NCI-H2171 treated with DMSO at 0.1 percent for 48 hours (cell line): ENCODE measurements around the gene HLA-C.
"Not testable (repeated sequence)": the region's sequence is repeated elsewhere in the genome, so short reads cannot be mapped to it uniquely, and the experiment has no call there.

Experiments used
- DNase-seq: peaks from one replicate; lab custom pipeline; 2025; lab: John Stamatoyannopoulos, UW

Gene HLA-C

DNA sequence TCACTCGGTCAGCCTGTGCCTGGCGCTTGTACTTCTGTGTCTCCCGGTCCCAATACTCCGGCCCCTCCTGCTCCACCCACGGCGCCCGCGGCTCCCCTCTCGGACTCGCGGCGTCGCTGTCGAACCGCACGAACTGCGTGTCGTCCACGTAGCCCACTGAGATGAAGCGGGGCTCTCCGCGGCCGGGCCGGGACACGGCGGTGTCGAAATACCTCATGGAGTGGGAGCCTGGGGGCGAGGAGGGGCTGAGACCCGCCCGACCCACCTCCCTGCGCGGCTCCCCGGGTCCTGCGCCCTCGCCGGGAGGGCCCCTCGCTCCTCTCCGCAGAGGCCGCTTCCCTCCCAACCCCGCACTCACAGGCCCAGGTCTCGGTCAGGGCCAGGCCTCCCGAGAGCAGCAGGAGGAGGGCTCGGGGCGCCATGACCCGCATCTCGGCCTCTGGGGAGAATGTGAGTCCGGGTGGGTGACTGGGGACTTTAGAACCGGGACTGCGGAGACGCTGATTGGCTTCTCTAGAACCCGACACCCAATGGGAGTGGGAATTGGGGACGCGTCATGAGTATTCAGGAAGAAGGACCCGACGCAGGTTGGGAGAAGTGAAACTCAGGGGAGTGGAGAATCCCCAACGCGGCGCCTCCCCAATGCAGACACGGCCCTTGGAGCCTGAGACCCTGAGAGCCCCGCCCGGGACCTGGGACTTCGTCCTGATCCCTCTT lies at the start of gene HLA-C:
Gene HLA-C, minus strand, starts transcription at position 452 of the 717 bp plus-strand sequence. Its CDS starts 21 bp downstream, at position 431.
- DNase-seq: peak; percentile 54

DNA sequence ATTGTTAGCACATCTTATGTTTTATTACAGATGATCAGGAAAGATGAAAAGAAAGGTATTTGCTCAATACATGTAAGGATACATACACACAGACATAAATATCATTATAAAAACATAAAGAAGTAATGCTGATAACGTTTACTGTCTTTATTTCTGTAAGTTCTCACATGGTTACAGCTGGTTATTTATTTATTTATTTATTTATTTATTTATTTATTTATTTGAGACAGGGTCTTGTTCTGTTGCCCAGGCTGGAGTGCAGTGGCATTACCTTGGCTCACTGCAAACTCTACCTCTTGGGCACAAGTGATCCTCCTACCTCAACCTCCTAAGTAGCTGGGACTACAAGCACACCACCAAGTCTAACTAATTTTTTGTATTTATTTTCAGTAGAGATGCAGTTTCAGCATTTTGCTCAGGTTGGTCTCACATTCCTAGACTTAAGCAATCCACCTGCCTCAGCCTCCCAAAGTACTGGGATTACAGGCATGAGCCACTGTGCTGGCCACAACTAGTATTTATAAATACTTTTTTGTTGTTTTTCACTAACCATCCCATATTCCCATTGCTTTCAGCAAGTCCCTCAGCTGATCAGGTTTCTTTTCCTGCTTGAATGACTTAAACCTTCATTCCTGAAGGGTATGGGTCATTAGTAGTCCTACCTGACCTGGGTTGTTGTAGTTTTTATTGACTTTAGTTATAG lies 49.3 kb upstream of the HLA-C start:
- DNase-seq: no peak

DNA sequence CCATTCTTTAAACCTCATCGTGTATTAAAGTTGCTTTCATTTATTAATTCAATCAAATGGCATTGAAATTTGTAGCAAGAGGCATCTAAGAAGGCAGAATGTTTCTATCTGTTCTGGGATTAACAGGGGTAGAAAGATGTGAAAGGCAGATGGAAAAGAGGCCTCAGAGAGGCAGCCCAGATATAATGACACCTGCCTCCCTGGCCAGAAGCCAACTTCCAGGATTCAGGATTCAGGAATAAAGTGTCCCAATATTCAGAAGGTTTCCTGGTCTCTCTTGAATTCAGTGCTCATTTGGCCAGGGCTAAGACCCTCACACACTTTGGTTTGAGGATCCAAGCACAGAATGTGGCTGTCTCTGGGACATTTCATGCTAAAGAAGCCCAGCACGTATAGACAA lies 45.1 kb upstream of the HLA-C start:
- DNase-seq: peak; percentile 24

DNA sequence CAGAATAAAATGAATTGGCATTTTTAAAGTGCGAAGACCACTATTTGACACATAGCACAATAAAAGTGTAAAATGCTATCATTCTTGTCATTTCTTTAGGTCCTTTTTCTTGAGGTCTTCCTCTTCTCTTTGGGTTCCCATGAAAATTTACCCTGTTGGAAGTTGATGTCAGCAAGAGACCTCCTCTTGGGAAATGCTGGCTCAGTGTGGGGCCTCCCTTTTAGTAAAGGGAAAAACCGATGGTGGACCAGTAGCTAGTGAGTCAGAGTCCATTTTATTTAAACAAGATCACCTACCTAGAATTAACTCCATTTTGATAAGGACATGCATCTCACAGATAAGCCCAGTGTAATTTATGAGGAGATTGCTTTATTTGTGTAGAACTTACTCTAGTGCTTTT lies 37.7 kb upstream of the HLA-C start:
- no peak for DNase-seq

DNA sequence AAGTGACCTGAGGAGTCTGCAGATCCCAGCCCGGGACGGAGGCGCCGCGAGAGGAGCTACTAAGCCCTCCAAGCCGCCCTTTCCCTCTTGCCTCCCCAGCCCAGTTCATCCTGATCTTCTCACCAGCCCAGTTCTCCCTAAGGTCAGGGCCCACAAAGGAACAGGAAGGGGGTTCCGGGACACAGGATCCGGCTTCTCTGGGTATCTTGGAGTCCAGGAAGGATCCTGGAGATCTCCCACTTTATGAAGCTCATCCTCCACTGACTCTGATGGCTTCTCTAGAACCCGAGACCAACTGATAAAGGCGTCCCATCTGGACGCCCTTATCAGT lies 36.9 kb upstream of the HLA-C start:
- DNase-seq: no peak

DNA sequence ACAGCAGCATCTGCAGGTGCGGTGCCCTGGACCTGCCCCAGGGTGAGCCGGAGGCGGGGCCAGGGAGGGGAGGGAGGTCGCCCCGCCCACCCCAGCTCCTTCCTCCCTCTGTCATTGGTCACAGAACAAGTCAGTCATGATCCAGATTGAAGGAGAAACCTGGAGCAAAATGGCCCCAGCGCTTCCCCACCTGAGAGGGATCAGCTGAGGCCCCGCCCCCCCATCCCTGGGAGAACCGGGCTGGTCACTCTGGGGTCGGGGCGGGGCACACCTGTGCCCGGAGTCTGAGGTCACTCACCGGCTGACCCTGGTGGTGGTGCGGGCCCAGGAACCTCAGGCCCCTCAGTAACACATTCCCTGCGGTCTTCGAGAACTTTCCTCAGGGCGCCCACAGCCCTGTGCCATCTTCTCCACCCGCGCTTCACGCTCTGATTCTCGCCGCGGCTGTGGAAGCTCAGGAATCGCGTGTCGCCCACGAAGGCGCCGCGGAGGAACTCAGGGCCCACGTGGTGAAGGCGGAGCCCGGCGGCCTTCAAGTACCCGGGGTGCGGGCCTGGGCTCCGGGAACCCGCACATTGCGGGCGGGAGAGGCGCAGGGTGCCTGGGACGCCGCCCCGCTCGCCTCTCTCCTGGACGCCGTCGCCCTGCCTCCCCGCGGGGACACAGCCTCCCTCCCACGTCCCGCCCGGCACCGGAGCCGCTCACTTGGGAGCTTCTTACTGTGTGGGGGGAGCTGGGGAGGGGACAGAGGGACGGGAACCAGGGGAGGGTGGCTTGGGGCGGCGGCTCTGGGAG lies 36.4 kb upstream of the HLA-C start:
- DNase-seq: no peak

DNA sequence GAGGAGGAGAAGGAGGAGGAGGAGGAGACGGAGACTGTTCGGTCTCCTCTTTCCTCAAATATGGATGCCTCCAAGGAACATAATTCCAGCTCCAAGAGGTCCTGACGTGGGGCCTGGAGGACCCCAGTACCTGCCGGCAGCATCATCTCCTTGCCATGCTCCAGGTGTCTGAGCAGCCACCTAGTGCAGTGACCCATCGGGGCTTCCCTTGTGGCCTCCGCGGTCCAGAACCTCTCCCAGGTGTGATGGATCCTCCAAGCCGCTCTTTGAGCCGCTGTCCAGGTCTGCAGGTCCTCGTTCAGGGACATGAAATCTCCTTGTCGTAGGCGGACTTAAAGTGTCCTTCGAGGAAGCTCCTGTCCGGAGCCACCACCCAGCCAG lies 35.8 kb upstream of the HLA-C start:
- DNase-seq: no peak

DNA sequence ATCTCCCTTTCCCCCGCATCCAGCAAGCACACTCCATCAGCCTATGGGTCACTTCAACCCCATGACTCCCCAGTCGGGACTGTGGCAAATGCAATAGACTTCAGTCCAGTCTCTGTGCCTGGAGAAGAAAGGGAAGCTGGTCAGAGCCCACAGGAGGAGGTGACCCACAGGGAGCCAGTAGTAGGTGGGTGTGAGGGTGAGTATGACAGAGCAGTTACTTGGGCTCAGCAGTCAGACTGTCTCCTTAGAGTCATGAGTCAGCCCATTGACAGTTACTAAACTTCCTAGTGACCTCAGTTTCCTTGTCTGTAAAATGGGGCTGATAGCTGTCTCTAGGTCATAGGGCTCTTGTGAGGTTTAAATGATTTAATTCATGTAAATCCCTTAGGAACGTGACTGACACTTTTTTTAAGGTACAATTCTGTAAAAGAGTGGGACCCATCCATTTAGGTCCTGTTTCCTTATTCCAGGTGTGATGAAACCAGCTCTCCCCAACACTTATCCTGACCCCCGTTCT lies 33.9 kb upstream of the HLA-C start:
- no peak for DNase-seq

DNA sequence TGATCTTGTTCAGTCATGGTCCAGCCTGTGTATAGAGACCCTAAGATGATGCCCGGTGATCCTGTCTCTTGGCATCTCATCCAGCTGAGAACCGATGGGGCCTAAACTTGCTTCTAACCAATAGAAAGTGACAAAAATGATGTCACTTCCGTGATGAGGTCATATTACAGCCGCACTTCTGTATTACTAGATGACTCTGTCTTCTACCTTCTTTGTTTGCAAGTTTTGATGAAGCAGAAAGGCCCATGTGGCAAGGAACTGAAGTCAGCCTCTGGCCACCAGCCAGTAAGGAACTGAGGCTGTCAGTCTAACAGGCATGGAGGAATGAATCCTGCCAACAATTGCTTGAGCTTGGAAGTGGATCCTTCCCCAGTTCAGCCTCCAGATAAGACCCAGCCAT lies 32.8 kb upstream of the HLA-C start:
- no peak for DNase-seq

DNA sequence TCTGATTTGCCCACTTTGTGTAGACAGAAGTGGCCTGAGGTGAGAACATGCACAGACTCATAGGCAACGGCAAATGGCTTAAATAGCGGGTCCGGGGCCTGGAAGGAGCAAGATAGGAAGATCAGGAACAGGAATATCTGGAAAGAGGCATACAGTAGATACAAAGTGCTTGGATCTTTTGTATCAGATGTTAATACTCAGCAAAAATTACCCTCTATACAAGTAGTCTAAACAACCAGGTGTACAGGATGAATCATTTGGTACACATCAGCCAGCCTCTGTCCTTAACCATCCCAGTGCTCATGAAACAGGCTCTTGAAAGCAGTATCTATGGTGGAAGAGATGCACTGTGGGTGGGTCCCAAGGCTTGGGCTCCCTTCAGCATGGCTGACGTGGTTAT lies 28.9 kb upstream of the HLA-C start:
- no peak for DNase-seq

DNA sequence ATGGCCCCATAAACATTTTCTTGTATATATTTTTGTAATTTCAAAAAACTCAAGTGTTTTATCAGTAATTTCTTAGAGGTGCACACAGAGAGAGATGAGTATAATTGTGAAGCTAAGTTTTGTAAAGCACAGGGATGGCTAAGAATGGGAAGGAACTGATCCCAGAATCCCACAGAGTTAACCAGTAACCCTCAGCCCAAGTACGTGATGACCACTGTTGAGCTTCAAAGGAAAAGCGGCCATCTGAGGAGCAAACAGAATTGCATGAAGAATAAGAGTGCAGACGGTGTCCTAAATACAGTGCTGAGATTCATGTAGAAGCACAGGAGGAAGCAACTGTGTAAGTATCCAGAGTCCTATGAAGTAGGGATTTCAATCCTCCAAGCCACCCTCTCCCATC lies 28.1 kb upstream of the HLA-C start:
- DNase-seq: no peak

DNA sequence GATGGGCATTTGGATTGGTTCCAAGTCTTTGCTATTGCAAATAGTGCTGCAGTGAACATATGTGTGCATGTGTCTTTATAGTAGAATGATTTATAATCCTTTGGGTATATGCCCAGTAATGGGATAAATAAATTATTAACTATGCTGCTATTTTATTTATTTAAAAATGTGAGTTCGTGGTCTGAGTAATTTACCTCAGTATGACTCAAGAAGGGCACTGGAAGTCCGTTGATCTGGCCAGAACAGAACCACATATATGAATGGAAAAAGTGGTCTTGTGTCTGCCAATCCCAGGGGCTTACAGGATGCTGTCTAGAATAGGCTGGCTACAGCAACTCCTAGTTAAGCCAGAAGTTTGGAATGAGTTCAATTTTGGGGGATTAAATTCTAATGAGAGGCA lies 27.6 kb upstream of the HLA-C start:
- no peak for DNase-seq

DNA sequence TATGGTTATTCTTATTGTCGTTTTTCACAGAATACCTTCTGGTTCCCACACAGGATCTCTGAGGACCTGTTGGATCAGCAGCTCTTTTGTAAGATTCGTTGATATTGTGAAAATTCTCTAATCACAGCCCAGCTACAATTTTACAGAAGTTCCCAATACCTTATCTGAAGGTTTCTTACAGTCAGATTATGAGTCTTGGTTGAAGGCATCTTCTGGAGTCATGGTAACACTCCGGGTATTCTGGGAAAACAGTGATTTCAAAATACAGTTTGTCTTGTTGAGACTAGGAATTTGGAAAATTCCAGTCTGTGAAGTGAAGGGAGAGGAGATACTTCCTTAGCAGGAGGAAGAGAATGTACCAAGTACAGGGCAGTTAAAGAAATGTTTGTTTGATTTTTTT lies 22.2 kb upstream of the HLA-C start:
- DNase-seq: no peak

DNA sequence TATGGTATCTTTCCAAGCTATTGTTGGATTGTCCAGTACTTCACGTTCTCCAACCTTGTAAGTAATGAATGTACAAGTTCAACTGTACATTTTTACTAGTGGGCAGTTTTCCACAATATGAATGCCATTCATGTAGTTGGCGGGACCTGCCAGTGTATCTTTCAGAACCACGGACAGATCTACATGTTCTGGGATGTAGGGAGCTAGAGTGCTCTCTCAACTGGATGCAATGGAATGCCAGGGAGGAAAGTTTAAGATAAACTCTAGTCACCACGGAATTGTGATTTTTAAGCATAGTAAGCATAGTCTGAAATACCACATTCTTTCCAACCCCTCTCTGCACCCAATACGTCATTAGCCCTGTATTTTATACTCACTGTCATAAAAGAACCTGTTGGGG lies 21.5 kb upstream of the HLA-C start:
- DNase-seq: no peak

DNA sequence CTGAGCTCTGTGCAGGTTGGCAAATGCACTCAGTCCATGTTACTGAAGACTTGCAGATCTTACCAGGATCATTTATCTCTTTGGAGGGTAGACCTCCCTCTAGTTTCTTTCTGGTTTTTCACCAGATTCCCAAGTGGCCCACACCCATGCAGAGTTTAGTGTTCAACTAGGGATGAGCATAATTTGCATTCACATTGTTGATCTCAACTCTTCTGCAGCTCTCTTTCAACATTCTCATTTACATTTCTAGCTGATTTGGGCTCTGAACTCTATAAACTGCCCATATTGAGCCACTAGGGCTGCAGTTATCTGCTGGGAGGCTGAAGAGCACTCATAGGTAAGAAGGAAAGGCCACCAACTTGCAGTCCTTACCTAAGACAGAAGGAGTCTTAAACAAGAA lies 17.9 kb upstream of the HLA-C start:
- no peak for DNase-seq

DNA sequence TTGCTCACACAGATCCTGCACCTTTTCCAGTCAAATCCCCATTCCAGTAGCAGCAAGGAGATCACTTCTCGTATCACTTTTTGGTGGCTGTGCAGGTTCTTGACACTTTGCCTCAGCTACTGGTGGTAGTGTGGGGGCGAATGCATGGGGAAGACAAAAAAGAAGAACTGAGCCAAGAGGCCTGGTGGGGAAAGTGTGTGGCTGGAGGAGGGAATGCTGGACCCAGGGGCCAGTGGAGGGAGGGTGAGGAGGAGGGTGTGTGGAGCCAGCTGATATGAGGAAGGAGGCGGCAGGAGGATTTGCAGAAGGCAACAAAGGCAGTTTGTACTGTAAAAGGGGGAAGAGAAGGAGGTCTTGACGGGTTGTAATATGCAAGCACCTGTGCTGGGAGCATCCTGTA lies 15.7 kb upstream of the HLA-C start:
- DNase-seq: no peak

DNA sequence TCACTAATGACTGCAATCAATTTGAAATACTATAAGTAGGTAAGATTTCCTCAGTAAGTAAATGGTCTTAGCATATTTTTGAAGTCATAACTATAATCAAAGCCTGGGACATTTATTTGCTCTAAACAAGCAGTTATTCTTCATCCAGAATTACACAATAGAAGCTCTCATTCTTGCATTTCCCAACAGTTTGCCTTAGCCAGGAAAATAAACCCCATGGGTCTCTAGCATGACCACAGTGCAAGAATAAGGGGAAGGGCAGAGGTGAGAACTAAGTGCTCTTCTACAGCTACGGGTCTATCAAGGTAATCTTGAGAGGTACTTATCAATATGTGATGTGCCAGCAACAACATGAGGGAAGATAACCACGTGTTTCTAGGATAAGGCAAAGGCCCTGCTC lies 14.1 kb upstream of the HLA-C start:
- DNase-seq: no peak

DNA sequence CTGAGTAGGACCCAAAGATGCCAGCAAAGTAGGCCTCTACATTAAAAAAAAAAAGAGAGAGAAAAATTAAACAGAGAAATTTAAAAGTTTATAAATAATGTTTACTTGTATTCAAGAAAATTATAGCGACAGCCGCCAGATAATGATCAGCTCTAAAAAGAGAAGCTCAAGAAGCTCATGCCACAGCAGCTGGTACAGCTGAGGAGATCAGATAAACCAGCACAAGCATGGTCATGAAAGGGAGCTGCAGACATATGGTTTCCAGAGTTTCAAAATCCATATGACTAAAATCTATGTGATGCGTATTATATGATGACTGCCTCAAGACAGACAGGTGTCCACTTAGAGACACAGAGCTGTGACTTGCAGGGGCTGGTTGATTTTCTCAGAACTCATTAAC lies 13.6 kb upstream of the HLA-C start:
- DNase-seq: peak; percentile 41

DNA sequence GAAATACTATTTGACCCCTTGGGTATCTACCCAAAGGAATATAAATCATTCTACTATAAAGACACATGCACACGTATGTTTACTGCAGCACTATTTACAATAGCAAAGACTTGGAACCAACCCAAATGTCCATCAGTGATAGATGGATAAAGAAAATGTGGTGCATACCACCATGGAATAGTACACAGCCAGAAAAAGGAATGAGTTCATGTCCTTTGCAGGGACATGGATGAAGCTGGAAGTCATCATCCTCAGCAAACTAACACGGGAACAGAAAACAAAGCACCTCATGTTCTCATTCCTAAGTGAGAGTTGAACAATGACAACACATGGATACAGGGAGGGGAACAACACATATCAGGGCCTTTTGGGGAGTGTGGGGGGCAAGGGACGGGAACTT lies 7.8 kb upstream of the HLA-C start:
- not testable (repeated sequence) for DNase-seq

DNA sequence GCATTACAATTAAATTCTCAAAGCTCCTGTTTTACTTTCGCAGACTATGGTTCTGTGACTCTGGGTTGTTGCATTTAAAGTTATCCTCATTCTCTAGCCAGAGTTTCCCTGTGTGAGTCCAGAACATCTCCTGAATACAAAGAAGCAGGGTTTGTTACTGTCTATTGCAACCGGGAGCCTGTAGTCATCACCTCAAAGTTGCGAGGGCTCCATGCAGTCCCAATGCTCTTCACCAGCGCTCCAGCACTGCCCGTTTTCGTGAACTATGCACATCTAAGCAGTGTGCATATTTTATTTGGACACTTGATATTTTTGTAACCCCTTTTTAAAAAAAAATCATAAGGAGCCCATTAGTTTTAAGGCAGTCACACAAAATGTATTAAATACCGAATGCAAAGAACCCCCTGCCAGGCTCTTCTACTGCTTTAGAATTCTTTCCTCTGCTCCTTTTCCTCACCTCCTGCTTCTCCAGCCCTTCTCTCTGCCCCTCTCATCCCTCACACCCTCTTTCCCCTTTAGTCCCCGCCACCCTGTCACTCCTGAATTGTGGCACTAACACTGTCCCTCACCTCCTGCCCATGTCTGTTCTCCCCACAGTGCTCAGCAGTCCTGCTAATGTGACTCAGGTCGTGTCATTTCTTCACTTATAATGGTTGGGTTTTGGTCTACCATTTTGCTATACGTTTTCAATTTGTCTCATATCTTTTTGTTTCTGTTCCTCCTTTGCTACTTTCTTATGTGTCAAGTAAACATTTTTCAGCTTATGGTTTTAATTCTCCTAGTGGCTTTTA lies 1.1 kb upstream of the HLA-C start:
- no peak for DNase-seq

DNA sequence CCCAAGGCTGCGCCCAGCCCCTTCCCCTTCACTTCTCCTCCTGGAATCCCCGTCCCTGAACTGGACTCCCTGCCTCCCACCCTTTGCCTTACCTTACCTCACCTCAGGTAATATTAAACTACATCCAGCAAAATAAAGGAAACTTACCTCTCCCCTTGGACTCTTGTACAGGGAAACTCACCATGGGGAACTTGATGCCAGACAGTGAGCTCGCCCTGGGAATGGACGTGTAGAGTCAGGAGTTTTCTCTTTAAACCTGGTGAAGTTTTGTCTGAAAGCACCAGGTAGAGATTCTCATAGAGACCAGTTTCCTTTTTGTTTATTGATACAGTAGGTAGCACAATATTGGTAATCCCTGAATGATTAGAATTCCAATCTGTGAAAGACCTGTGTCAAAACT lies 544 bp upstream of the HLA-C start:
- no peak for DNase-seq
